HG03520 (cell line): Measurements from ENCODE around the gene PHF13.

ENCODE experiments used
- ATAC-seq: cut with Tn5 transposase; IDR thresholded peaks from one replicate; pipeline ENCODE4 v1.9.1; 2021; ENCODE audit warnings: mild to moderate bottlenecking, moderate library complexity; ENCODE audit not compliant: unreplicated experiment

PHF13 gene

DNA sequence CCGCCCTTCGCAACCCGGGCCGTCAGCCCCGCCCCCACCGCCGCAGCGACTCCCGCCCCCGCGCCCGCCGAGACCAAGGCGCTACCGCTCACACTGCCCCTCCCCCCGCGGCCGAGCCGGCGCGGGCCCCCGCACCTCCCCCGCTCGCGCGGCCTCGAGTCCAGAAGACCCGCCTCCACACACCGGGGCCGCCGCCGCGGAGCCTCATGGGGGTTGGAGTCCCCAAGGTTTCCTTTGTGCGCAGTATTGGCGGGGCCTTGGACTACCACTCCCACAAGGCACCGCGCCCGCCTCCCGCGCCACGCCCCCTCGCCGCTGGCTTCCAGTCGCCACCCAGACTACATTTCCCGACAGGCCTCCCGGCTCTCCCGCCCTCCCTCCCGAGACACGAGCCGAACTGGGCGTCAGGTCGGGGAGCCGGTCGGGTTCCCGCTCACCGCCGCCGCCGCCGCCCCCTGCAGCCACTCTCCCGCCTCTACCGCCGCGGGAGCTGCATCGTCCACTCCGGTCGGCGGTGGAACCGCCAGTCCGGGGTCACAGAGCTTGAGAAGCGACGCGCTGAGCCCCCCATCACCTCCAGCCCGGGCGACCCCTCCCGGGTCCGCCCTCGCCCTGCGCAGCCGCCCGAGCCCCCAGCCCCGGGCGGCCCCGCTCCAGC is at the start of gene PHF13:
TSS of gene PHF13 (plus strand) at position 371 of the 658 bp plus-strand sequence. CDS start 336 bp downstream, outside the sequence.
- peak; percentile 90 for ATAC-seq

DNA sequence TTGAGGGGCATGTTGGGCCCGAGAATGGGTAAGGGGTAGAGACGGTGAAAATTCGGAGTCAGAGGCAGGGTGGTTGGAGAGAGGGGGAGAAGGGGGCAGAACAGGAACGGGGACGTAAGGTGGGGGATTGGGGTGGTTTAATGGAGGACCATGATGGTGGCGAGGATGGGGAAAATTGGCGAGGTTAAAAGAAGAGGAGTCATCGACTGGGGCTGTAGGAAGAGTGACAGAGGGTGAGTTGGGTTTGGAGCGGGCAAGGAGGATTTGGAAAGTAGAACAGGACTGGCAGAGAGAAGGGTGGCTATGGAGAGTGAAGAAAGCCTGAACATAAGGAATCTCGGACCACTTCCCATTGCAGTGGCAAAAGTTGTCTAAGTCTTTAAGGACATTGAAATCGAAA is 44.5 kb upstream of the PHF13 start:
- no peak for ATAC-seq

DNA sequence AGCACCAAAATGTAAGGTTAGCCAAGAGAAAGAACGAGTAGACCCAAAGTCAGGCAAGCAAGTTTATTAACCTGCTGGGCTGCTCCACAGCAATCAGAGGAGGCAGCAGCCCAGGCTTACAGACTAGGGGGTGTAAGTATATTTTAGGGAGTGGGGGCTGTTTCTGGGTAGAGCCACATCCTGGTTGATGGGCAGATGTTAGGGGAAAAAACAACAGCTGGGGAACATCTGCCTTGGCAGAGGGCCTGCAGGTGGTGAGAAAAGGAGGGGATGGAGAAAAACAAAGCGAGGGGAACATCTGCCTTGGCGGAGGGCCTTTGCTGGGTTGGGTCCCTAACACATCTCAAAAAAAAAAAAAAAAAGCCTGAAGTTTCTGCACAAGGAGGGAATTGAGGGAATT is 43.4 kb upstream of the PHF13 start:
- no peak for ATAC-seq

DNA sequence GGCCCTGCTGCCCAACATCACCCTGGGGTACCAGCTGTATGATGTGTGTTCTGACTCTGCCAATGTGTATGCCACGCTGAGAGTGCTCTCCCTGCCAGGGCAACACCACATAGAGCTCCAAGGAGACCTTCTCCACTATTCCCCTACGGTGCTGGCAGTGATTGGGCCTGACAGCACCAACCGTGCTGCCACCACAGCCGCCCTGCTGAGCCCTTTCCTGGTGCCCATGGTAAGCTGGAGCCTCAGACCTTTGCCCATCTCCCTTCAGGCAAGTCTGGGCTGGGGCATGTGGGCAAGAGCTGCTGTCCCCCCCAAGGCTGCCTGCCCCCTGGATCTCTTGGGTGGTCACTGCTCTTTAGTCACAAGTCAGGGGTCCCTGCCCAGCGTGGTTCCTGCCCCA is 42.5 kb upstream of the PHF13 start:
- no peak for ATAC-seq

DNA sequence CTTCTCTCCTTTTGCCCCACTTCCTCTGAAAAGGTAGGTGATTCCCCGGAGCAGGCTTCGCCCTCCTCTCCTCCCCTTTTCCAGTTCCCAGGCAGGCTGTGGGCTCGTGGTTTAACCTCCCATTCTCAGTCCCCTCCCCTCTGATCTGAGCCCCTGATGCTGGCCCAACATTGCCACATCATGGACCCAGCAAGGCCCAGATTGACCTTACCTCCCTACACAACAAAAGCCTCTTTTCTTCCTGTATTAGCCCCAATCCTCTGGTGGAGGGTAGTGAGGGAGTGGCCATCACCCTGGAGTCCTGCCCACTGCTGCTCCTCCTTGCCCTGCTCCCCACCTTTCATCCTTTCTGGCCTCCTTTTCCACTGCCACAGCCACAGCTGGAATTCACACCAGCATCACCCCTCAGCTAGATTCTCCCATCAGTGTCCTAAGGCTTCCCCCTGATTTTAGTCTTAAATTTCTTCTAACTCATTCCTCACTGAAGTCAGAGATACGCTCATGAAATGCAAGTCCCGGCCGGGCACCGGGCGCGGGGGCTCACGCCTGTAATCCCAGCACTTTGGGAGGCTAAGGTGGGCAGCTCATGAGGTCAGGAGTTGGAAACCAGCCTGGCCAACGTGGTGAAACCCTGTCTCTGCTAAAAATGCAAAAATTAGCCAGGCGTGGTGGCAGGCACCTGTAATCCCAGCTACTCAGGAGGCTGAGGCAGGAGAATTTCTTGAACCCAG is 40.7 kb upstream of the PHF13 start:
- no peak for ATAC-seq

DNA sequence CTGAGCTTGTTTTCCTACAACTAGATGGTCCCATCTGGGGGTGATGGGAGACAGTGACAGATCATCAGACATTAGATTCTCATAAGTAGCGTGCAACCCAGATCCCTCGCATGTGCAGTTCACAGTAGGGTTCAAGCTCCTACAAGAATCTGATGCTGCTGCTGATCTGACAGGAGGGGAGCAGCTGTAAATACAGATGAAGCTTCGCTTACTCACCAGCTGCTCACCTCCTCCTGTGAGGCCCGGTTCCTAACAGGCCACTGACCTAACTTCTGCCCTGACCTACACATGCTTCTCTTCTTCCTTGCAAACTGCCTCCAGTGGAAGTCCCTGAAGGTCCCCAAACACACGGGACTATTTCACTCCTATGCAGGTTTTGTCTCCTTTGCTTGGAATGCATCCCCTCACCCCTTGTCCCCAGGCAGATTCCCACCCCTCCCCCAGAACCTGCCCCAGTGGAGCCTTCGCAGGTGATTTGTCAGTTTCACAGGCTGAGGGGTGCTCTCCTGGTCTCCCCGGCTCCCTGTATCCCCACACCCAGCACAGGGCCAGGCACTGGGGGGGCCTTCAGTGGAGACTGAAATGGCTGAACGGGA is 39.4 kb upstream of the PHF13 start:
- ATAC-seq: no peak

DNA sequence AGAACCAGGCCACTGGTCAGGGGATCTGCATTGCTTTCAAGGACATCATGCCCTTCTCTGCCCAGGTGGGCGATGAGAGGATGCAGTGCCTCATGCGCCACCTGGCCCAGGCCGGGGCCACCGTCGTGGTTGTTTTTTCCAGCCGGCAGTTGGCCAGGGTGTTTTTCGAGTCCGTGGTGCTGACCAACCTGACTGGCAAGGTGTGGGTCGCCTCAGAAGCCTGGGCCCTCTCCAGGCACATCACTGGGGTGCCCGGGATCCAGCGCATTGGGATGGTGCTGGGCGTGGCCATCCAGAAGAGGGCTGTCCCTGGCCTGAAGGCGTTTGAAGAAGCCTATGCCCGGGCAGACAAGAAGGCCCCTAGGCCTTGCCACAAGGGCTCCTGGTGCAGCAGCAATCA is 38.7 kb upstream of the PHF13 start:
- ATAC-seq: no peak

DNA sequence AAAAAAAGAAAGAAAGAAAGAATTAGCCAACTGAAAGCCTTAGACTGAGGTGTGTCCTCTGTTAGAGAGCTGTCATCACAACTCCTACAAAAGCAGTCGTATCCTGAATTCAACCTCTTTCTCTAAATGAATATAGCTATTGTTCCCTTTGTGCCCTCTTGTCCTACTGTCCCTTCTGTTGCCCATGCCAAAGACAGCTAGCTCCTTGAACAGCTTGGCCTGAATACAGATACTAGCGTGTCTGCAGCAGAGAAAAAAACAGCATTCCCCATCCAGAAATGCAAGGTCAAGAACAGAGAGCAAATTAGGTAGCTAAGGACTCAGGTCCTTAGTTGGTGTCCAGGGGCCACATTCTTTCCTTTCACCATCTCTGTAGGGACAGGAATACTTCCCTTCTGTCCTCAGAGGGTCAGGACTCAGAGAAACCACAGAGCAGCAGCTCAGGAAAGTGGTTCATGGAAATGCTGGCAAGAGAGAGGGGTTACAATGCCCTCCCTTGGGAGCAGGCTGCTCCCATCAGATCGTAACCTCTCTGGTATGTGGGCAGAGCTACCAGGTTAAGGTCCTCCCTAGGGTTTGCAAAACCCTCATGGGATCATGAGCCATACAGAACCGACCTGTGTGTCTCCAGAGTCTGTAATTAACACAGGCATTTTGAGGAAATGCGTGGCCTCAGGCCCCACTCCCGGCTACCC is 35.6 kb upstream of the PHF13 start:
- no peak for ATAC-seq

DNA sequence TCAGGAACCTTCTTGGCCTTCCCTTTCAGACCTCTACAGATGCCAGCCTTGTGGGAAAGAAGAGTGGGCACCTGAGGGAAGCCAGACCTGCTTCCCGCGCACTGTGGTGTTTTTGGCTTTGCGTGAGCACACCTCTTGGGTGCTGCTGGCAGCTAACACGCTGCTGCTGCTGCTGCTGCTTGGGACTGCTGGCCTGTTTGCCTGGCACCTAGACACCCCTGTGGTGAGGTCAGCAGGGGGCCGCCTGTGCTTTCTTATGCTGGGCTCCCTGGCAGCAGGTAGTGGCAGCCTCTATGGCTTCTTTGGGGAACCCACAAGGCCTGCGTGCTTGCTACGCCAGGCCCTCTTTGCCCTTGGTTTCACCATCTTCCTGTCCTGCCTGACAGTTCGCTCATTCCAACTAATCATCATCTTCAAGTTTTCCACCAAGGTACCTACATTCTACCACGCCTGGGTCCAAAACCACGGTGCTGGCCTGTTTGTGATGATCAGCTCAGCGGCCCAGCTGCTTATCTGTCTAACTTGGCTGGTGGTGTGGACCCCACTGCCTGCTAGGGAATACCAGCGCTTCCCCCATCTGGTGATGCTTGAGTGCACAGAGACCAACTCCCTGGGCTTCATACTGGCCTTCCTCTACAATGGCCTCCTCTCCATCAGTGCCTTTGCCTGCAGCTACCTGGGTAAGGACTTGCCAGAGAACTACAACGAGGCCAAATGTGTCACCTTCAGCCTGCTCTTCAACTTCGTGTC is 34.7 kb upstream of the PHF13 start:
- ATAC-seq: no peak

DNA sequence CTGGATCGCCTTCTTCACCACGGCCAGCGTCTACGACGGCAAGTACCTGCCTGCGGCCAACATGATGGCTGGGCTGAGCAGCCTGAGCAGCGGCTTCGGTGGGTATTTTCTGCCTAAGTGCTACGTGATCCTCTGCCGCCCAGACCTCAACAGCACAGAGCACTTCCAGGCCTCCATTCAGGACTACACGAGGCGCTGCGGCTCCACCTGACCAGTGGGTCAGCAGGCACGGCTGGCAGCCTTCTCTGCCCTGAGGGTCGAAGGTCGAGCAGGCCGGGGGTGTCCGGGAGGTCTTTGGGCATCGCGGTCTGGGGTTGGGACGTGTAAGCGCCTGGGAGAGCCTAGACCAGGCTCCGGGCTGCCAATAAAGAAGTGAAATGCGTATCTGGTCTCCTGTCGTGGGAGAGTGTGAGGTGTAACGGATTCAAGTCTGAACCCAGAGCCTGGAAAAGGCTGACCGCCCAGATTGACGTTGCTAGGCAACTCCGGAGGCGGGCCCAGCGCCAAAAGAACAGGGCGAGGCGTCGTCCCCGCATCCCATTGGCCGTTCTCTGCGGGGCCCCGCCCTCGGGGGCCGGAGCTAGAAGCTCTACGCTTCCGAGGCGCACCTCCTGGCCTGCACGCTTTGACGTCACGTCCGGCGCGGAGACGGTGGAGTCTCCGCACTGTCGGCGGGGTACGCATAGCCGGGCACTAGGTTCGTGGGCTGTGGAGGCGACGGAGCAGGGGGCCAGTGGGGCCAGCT is 34.0 kb upstream of the PHF13 start, which contains the start of gene ZBTB48:
TSS of gene ZBTB48 (plus strand) at position 621 of the 745 bp plus-strand sequence. CDS start 616 bp downstream, outside the sequence.
- peak; percentile 96 for ATAC-seq

DNA sequence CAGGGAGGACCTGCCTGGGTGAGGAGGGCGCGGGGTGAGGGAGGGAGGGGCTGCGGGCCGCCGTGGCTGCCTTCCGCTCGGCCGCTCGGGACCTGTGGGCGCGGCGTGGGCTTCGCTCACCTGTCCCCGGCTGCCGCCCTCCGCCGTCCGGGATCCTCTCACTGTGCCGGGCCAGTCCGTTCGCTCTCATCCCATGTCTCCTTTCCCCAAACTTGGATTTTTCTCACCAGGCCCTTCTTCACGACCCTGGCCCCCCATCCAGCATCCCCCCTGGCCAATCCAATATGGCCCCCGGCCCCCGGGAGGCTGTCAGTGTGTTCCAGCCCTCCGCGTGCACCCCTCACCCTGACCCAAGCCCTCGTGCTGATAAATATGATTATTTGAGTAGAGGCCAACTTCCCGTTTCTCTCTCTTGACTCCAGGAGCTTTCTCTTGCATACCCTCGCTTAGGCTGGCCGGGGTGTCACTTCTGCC is 33.4 kb upstream of the PHF13 start:
- no peak for ATAC-seq

DNA sequence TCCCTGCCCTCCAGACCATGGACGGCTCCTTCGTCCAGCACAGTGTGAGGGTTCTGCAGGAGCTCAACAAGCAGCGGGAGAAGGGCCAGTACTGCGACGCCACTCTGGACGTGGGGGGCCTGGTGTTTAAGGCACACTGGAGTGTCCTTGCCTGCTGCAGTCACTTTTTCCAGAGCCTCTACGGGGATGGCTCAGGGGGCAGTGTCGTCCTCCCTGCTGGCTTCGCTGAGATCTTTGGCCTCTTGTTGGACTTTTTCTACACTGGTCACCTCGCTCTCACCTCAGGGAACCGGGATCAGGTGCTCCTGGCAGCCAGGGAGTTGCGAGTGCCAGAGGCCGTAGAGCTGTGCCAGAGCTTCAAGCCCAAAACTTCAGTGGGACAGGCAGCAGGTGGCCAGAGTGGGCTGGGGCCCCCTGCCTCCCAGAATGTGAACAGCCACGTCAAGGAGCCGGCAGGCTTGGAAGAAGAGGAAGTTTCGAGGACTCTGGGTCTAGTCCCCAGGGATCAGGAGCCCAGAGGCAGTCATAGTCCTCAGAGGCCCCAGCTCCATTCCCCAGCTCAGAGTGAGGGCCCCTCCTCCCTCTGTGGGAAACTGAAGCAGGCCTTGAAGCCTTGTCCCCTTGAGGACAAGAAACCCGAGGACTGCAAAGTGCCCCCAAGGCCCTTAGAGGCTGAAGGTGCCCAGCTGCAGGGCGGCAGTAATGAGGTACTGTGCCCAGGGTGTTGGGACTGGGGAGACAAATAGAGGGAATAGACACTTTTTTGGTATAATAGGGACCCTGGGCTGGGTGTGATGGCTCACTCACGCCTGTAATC is 32.7 kb upstream of the PHF13 start:
- no peak for ATAC-seq

DNA sequence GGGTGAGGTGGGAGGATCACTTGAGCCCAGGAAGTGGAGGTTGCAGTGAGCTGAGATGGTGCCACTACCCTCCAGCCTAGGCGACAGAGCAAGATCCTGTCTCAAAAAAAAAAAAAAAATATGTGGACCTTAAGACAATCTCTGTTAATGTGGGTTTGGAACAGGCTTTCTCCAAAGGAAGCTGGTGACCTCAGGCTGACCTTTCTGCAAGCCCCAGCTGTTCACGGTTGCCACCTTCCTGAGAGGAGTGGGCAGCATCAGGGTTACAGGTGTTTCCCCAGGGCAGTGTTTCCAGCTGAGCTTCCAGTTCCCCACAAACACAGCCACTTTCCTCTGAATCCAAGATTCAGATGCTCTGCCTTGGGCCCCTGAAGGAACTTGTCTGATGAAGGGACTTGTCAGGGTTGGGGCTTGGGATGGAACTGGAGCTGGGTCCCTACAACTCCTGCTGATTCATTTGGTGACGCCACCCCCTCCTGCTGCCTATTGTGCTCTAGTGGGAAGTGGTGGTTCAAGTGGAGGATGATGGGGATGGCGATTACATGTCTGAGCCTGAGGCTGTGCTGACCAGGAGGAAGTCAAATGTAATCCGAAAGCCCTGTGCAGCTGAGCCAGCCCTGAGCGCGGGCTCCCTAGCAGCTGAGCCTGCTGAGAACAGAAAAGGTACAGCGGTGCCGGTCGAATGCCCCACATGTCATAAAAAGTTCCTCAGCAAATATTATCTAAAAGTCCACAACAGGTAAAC is 31.8 kb upstream of the PHF13 start:
- no peak for ATAC-seq

DNA sequence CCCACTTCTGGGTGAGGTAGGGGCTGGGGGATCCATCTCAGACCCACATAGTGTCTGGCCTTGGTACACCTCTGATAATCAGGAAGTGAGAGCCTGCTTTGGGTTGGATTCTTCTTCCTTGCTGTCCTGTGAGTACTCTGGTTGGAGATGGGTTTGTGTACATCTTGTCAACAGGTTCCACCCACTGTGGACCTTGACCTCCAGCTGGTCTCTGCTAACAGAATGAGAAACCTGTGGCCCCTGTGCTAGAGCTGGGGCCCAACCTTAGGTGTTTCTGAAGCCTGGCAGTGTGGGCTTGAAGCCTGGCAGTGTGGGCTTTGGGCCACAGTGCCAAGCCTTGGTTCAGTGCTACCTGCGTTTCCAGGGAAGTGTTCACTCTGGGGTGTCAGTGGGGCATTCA is 31.2 kb upstream of the PHF13 start:
- ATAC-seq: no peak

DNA sequence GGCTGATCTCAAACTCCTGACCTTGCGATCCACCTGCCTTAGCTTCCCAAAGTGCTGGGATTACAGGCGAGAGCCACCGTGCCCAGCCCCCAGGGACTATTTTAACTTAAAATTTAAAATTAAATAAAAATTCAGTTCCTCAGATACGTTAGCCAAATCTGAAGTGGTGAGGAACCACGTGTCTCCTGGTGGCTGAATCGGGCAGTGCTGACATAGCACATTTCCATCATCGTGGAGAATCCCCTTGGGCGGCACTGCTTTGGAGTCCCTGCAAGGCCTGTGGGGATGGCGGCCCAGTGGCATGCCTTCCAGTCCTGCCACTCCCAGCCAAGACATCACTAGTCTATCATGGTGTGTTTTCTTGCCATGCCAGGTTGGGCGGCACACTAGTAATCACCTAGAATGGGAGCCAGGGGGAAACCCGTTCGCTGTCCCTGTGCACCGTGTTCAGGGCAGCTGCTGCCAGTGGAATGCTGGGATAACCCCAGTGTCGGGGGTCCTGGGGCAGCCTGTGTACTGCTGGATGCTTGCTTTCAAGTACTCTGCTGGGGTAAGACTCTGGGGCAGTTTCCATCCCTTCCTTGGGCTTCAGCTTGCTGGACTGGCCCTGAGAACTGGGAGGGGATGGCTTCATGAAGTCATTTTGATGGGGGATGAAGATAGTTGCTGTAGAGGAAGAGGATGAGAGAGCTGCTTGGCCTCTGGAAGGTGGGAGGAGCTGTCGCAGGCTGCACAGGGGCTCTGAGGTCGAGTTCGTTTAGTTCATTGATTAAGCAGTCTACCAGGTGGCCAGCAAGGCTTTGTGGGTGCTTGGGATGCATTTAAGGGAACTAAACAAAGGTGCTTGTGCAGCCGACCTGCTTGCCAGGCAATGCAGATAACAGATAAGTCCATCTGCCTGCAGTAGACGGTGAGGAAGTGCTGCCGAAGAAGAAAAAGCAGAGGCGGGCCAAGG is 29.1 kb upstream of the PHF13 start:
- ATAC-seq: no peak

DNA sequence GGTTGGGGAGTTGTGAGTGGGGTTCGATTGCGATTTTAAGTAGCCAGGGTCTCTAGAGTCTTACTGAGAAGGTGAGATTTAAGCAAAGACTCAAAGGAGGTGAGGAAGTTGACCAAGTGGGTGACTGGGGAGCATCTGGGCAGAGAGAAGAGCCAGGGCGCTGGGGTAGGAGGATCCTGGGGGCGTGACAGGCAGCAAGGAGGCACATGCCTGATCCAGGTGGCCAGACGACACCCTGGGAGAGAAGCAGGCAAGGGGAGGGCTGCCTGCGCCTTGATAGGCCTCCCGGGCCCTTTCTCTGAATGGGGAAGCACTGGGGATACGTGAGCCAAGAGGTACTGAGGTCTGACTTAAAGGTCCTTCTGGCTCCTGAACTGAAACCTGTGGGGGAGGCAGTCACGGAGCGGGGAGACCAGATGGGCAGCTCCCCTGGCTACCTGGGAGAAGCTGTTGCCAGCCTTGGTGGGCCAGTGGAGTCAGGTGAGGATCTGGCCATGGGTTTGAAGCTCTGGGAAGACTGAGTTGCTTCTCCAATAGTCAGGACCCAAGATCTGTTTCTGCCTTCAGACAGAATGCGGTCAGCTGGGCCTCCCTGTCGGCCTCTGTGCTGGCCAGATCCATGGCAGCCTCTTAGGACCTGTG is 28.3 kb upstream of the PHF13 start:
- no peak for ATAC-seq

DNA sequence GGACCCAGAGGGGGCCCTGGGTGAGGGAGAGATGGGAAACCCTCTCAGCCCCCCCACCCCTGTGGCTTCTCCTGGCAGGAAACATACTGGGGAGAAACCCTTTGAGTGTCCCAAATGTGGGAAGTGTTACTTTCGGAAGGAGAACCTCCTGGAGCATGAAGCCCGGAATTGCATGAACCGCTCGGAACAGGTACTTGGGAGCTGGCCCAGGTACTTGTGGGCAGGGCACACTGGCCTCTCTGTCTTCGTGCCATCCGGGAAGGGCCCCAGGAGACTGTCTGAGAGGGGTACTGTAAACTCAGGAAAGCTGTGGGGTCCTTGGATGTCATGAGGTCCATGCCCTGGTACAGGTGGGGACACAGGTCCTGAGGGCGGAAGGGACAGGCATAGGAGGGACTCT is 27.7 kb upstream of the PHF13 start:
- ATAC-seq: no peak
